ENCODE results near the gene IL17RA.

IL17RA gene

DNA sequence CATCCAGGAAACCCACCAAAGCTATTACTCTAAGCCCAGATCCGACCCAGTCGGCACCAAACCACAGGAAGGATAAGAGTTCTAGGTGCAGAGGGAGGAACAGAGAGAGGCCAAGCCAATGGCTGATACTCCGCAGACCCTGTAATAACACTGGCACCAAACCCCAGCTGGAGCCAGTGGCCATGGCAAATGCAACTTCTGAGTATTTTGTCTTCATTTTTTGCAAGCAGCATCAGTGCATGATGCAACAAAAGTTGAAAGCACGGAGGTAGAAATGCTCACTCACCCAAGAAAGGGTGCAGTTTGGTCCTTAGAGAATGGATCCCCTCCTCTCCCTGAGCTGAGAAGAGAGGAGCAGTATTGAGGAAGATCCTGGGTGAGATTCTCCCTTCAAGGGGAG is 33.5 kb downstream of the IL17RA start:
- in situ Hi-C loops (cut with MboI; ENCODE audit: low sequenced_read_pairs, unreplicated experiment): no loop called here

DNA sequence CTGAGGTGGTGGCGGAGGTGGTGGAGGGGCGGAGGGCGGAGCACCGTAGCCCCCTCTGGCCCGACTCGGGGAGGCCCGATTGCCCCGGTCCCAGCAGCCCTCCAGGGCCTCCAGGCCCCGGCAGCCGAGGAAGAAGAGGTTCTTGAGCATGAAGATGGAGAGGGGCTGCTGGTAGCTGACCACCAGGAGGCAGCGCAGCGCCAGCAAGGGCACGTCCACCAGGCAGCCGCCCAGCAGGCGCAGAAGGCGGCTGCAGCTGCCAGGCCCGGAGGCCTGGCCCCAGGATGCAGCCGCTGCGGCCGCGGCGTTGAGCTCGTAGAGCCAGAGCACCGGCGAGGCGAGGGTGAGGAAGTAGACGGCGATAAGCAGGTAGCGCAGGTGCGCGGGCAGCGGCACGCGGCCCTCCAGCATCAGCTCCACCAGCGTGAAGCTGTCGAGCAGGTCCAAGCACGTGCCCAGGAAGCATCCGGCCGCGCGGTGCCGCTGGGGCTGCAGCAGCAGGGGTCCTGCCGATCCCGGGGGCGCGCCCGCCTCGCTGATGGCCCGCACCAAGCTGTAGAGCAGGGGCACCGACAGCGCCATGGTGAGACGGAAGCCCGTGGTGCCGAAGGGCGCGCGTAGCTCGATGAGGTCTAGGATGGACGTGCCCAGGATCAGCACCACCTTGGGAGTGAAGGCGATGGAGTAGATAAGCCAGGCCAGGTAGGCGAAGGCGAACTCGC is 34.8 kb downstream of the IL17RA start:
- TF ChIP-seq, protein P1, sequence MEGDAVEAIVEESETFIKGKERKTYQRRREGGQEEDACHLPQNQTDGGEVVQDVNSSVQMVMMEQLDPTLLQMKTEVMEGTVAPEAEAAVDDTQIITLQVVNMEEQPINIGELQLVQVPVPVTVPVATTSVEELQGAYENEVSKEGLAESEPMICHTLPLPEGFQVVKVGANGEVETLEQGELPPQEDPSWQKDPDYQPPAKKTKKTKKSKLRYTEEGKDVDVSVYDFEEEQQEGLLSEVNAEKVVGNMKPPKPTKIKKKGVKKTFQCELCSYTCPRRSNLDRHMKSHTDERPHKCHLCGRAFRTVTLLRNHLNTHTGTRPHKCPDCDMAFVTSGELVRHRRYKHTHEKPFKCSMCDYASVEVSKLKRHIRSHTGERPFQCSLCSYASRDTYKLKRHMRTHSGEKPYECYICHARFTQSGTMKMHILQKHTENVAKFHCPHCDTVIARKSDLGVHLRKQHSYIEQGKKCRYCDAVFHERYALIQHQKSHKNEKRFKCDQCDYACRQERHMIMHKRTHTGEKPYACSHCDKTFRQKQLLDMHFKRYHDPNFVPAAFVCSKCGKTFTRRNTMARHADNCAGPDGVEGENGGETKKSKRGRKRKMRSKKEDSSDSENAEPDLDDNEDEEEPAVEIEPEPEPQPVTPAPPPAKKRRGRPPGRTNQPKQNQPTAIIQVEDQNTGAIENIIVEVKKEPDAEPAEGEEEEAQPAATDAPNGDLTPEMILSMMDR (IDR thresholded peaks at IDR 0.05; ENCODE audit: borderline replicate concordance, control extremely low read depth, extremely low read depth, insufficient read depth, missing control alignments): no peak
- in situ Hi-C loops (cut with MboI; ENCODE audit: low sequenced_read_pairs, unreplicated experiment): no loop called here
- no peak for DNase-seq (ENCODE audit: low spot score)

More for the DNA sequence above, 33.5 kb downstream of the IL17RA start:
- TF ChIP-seq, protein P1 (IDR thresholded peaks at IDR 0.05; ENCODE audit: borderline replicate concordance, control extremely low read depth, extremely low read depth, insufficient read depth, missing control alignments): no peak
- DNase-seq (ENCODE audit: low spot score): no peak

DNA sequence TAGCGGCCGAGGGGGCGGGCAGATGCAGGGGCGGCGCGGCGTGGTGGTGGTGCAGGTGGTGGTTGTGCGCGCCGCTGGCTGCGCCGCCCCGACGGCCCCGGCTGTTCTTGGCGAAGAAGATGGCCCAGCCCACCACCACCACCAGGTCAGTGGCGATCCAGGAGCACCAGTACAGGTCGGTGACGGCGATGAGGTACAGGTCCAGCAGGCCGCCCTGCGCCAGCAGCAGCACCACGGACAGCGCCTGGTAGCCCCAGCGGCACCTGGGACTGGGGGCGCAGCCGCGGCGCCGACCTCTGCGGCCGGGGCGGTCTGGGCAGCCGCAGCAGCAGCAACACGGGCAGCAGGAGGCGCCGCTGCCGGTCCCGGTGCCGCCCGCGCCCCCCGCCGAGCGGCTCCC is 35.5 kb downstream of the IL17RA start:
- TF ChIP-seq, protein P1 (IDR thresholded peaks at IDR 0.05; ENCODE audit: borderline replicate concordance, control extremely low read depth, extremely low read depth, insufficient read depth, missing control alignments): no peak
- DNase-seq (ENCODE audit: low spot score): peak; percentile 84
- in situ Hi-C loops (cut with MboI; ENCODE audit: low sequenced_read_pairs, unreplicated experiment): no loop called here

DNA sequence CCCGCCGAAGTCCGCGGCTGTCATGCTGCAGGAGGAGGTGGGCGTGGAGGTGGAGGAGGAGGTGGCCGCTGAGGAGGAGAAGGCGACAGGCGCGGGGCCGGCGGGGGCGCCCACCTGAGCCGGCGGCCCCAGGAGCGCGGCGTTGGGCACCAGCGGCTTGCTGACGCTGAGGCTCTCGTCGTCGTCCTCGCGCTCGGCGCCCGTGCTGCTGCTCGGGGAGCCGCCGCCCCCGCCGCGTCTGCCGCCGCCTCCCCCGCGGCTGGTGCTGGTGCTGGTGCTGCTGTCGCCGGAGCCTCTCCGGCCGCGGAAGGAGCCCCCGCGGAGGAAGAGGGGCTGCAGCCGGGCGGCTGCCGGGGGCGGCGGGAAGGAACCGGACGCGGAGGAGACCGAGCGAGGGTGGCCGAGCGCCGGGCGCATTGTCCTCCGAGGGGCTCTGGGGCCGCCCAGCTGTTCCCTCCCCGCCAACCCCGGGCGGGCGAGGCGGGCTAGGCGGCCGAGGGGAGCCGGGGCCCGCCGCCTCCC is 36.0 kb downstream of the IL17RA start:
- DNase-seq (ENCODE audit: low spot score): no peak
- in situ Hi-C loops (cut with MboI; ENCODE audit: low sequenced_read_pairs, unreplicated experiment): no loop called here
- TF ChIP-seq, protein P1 (IDR thresholded peaks at IDR 0.05; ENCODE audit: borderline replicate concordance, control extremely low read depth, extremely low read depth, insufficient read depth, missing control alignments): no peak

DNA sequence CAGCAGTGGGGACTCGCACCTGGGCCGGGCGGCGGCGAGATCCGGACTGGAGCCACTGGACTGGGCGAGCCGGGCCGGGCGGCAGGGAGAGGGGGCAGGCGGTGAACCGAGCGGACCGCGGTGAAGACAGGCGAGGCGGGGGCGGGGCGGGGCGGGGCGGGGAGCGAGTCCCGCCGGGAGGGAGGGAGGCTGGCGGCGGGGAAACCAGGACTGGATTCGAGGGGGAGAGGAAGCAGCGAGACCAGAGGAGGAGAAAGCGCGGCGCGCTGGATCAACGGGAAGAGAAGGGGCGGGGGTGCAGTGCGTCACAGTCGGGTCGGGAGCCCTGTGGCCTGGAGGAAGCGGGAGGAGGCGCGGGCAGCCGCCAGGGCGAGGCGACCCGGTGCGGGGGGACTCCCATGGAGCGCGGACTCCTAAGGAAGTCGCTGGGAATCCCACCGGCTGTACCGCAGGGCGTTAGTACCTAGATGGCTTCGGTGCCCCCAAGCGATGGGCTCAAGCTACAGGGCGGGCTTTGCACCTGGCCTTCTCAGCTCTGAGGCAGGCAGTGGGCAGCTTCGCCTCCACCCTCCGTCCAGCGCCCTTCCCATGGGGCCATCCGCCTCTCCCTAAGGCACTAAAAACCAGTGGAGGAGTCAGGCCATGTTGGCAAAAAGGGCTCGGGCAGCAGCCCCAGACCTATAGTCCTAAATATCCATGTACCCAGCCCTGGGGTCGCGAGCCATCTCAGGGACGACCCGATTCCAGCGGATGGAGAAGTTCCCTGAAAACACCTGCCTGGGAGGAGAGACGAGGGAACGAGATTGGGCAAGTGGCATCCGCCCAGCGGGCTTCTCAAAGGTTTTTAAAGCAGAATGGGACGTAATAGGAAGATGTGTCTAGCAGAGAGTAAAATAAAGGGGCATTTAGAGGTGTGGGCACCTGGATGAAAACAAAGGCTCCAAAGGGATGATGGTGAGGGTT is 36.7 kb downstream of the IL17RA start, which contains the start of gene TMEM121B:
Gene TMEM121B (minus strand): TSS at position 128 of the 963 bp plus-strand sequence. CDS start 233 bp downstream, outside the sequence.
- no peak for DNase-seq (ENCODE audit: low spot score)
- in situ Hi-C loops (cut with MboI; ENCODE audit: low sequenced_read_pairs, unreplicated experiment): no loop called here
- TF ChIP-seq, protein P1 (IDR thresholded peaks at IDR 0.05; ENCODE audit: borderline replicate concordance, control extremely low read depth, extremely low read depth, insufficient read depth, missing control alignments): no peak

DNA sequence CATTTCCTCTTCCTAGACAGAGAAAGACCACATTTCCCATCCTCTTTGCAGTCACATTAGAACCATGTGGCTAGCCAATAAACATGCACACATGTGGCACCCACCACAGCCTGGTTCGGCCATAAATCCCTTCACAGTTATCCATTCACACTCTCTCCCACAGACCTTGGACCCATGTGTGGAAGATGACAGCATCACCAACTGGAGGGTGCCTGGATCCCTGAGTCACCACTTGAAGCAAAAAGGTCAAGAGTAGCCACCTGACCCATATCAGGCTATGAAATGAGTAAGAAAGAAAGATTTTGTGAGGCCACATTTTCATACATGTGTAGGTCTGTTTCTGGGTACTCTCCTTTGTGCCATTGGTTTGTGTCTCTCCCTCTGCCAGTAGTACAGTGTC is 45.4 kb downstream of the IL17RA start:
- DNase-seq (ENCODE audit: low spot score): no peak
- TF ChIP-seq, protein P1 (IDR thresholded peaks at IDR 0.05; ENCODE audit: borderline replicate concordance, control extremely low read depth, extremely low read depth, insufficient read depth, missing control alignments): no peak
- in situ Hi-C loops (cut with MboI; ENCODE audit: low sequenced_read_pairs, unreplicated experiment): no loop called here
